ENCODE measurements around the gene NAALADL2.
A peak's percentile ranks its signal among the peaks of the same experiment; 100 is the strongest.
"Not testable (repeated sequence)": the region's sequence is repeated elsewhere in the genome, so short reads cannot be mapped to it uniquely, and the experiment has no call there.

NAALADL2 gene

DNA sequence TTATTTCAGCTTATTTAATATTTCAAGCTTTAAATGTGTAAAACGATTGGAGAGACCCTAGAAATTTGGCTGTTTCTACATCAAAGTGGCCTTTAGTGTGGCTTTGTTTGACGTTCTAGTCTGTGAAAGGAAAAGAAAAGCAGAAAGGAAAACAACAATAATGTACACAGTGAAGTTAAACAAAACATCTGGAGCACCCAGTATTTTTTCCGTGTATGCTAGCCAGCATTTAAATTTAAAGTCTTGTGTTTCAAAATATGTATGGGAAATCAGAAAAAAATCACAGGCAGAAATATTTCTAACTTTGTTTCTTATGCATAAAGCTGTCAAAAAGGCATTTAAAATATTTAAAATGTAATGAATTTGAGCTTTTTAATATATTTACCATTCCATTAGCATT is 218.1 kb downstream of the NAALADL2 start:
- DNase-seq: no peak

- DNase-seq: peak; percentile 69
Measured at GRCh38 chr3:175082631-175083030, 223.5 kb downstream of the NAALADL2 start.

GRCh38 chr3:175087128-175087527 is 228.0 kb downstream of the NAALADL2 start:
- DNase-seq: not testable (repeated sequence)

GRCh38 chr3:175088766-175089380 is 229.7 kb downstream of the NAALADL2 start:
- no peak for DNase-seq

- DNase-seq: no peak
Measured at GRCh38 chr3:175091426-175092114, 232.4 kb downstream of the NAALADL2 start.

DNA sequence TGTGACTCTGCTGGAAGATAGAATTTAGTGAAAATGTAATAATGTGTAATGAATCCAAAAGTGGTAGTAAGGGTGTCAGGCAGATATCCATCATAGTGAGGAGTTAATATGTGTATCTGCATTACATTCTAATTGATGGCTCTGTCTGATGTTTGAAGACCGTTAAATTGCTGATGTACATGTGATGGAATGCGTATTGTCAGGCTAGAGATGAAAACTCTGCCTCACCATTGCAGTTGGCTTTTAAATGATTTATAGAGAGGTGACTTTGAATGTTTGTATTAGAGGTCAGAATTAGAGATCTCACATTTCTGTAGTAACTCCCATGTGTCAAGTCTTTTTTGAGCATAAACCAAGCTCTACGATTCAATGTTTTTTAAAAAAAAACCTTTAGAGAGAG is 234.6 kb downstream of the NAALADL2 start:
- DNase-seq: no peak

- no peak for DNase-seq
Measured at GRCh38 chr3:175094344-175094743, 235.2 kb downstream of the NAALADL2 start.

- no peak for DNase-seq
Measured at GRCh38 chr3:175098644-175099043, 239.5 kb downstream of the NAALADL2 start.

DNA sequence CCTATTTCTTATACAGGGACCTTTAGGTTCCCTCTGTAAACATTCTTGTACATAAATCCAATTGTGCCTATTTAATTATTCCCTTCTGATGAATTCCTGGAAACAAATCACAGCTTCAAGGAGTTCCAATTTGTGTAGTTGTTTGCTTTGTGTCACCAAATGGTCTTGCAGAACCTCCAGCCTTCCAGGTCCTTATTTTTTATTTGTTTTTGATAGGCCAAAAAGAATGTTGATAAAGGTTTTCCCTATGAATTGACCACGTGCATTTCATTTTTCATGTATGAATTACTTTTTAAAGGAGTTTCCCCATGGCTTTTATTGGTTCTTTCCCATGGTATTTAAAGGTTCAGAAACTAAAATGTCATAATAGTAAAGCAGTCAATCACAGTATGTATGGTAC is 243.0 kb downstream of the NAALADL2 start:
- DNase-seq: no peak

GRCh38 chr3:175103298-175103697 is 244.2 kb downstream of the NAALADL2 start:
- DNase-seq: no peak

DNA sequence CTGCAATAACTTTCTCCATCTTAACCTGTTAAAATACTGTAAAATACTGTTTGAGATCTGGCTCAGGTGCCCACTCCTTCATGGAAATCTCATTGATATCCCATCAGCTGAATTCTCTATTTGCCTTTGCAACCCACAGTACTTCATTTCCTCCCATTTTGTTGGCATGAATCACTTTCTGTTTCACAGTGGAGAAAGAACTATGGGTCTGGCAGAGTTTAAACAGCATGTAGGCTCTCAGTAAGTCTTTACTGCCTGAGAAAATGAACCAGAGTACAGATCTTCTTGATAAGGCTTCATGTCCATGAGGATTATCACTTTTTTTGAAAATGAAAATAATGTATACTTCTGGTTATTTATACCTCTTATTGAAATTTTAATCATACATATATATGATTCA is 245.9 kb downstream of the NAALADL2 start:
- DNase-seq: no peak

DNA sequence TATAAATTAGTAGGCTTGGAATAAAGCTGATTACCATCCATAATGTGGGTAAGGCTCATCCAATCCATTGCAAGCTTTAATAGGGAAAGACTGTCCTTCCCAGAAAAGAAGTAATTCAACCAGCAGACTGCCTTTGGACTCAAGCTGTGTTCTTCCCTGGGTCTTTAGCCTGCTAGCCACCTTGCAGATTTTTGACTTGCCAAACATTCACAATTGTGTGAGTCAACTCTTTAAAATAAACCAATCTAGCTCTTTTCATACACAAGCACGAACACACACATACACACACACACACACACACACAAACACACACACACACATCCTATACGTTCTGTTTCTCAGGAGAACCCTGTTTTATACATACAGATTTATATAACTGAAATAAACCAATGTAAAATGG is 248.1 kb downstream of the NAALADL2 start:
- DNase-seq: peak; percentile 15

DNA sequence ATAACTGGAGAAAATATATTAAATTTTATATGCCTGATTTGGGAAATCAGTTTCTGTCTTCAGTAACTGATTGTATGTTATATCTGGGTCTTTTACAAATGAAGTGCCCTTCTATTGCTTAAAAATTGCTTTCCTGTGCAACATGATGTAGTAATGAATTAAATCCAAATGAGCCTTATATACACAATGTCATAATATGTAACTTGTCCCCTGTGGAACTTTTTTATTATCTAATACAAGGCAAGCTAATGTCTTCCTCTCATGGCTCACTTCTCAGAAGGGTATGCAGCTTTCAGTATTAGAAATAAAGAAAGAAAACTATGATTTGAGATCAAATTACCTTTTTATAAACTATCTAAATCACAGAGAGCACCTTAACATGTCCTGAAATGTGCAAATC is 248.9 kb downstream of the NAALADL2 start:
- no peak for DNase-seq

DNA sequence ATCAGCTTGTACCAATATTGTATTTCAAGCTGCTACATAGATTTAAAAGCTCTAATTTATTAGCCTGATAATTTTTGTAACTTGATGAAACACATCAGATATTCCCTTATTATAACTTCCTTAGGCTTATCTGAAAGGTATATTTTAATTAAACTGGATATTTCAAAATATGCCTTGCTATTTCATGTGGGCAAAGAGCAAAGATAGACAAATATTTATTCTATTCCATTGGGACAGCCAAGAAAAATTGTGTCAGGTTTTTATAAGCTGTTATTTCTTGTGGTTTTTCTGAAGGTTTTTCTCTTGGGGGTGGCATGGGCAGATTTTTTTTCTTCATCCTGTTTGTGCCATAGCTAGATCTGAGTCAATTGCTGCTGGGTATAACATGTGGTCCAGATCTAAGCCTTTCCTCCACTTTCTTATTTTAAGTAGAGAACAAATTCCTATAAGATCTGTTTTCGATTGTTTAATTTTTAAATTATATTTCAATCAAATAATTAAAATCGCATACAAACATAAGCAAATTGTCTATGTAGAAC is 249.5 kb downstream of the NAALADL2 start:
- no peak for DNase-seq

DNA sequence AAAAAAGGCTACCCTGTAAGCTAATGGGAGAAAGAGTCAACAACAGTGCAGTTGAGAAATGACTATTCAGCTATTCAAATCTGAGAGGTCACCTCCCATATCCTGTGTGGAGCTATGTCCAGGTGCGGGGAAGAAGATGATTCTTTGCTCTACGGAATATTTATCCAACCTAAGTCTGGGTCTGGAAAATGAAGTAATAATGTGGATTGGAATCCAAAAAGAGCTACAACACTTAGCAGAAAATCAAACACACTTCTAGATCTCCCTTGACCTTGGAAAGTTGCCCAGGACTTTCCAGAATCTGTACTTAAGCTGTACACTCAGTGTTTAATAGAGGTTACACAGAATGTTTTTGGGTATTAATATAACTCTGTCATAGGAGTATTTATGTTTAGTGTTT is 251.9 kb downstream of the NAALADL2 start:
- no peak for DNase-seq

GRCh38 chr3:175118382-175118941 is 259.3 kb downstream of the NAALADL2 start:
- DNase-seq: peak; percentile 45

DNA sequence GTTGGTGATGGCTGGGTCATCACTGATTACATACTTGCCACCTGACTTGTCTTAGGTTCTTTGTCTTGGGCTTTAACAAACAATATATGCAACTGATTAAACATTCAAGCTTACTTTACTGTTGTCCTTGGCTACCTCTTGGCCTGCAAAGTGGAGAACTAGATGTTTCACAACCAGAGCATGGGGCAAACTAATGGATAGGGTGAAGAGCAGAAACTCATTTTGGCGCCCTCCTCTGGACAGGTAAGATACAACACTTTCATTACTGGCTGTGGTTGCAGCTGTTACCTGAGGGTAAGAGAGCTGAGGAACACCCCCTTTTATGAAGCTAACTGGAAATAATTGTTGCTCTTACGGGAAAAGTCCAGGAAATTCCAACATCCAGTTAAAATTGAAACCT is 262.1 kb downstream of the NAALADL2 start:
- peak; percentile 38 for DNase-seq

- no peak for DNase-seq
Measured at GRCh38 chr3:175127075-175127662, 268.0 kb downstream of the NAALADL2 start.

GRCh38 chr3:175129126-175129525 is 270.0 kb downstream of the NAALADL2 start:
- no peak for DNase-seq

DNA sequence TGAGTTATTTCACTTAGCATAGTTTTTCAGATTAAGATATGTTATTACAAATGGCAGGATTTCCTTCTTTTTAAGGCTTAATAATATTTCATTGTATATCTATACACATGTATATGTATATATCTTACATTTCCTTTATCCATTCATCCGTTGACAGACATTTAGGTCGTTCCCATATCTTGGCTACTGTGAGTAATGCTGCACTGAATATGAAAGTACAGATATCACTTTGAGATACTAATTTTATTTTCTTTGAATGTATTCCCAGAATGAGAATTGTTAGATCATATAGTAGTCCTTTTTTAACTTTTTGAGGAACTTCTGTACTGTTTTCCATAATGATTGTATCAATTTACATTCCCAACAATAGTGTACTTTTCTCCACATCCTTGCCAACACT is 270.4 kb downstream of the NAALADL2 start:
- no peak for DNase-seq

DNA sequence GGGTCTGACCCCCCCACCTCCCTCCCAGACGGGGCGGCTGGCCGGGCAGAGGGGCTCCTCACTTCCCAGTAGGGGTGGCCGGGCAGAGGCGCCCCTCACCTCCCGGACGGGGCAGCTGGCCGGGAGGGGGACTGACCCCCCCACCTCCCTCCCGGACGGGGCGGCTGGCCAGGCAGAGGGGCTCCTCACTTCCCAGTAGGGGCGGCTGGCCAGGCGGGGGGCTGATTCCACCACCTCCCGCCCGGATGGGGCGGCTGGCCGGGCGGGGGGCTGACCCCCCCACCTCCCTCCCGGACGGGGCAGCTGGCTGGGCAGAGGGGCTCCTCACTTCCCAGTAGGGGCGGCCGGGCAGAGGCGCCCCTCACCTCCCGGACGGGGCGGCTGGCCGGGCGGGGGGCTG is 272.7 kb downstream of the NAALADL2 start:
- DNase-seq: not testable (repeated sequence)

- not testable (repeated sequence) for DNase-seq
Measured at GRCh38 chr3:175132706-175133105, 273.6 kb downstream of the NAALADL2 start.

GRCh38 chr3:175144368-175144767 is 285.2 kb downstream of the NAALADL2 start:
- no peak for DNase-seq

- no peak for DNase-seq
Measured at GRCh38 chr3:175146258-175146657, 287.1 kb downstream of the NAALADL2 start.
